Nephron (organoid): ENCODE results near the gene FGD2.

Source experiments
- H3K27ac Mint-ChIP-seq, 3 experiments: 2 replicates each; pipeline ENCODE4 v1.8.0; 2020; ENCODE audit warnings: mixed read lengths in 3 of 3, mild to moderate bottlenecking in 2 of 3, moderate library complexity in 1 of 3
- H3K27me3 Mint-ChIP-seq: 2 replicates; pipeline ENCODE4 v1.8.0; 2021; ENCODE audit warnings: low read depth, mild to moderate bottlenecking, moderate library complexity, mixed read lengths
- H3K36me3 Mint-ChIP-seq: 2 replicates; pipeline ENCODE4 v1.8.0; 2020; ENCODE audit warnings: low read depth, mixed read lengths
- H3K4me1 Mint-ChIP-seq: 2 replicates; pipeline ENCODE4 v1.8.0; 2020; ENCODE audit warnings: mixed read lengths
- H3K4me3 Mint-ChIP-seq, 3 experiments: 2 replicates each; pipeline ENCODE4 v1.8.0; 2020; ENCODE audit warnings: mild to moderate bottlenecking in 3 of 3, mixed read lengths in 3 of 3, moderate library complexity in 2 of 3
- H3K9me3 Mint-ChIP-seq: 2 replicates; pipeline ENCODE4 v1.8.0; 2020; ENCODE audit warnings: mixed read lengths
- TF ChIP-seq, protein P1 (sequence below), 3 experiments: fragments of 200-600 bp; sonication (generic); IDR thresholded peaks; one replicate each; pipeline ENCODE4 v1.5.0; 2021; ENCODE audit warnings: antibody characterized with exemption in 3 of 3; ENCODE audit not compliant: unreplicated experiment in 3 of 3

The FGD2 gene

DNA sequence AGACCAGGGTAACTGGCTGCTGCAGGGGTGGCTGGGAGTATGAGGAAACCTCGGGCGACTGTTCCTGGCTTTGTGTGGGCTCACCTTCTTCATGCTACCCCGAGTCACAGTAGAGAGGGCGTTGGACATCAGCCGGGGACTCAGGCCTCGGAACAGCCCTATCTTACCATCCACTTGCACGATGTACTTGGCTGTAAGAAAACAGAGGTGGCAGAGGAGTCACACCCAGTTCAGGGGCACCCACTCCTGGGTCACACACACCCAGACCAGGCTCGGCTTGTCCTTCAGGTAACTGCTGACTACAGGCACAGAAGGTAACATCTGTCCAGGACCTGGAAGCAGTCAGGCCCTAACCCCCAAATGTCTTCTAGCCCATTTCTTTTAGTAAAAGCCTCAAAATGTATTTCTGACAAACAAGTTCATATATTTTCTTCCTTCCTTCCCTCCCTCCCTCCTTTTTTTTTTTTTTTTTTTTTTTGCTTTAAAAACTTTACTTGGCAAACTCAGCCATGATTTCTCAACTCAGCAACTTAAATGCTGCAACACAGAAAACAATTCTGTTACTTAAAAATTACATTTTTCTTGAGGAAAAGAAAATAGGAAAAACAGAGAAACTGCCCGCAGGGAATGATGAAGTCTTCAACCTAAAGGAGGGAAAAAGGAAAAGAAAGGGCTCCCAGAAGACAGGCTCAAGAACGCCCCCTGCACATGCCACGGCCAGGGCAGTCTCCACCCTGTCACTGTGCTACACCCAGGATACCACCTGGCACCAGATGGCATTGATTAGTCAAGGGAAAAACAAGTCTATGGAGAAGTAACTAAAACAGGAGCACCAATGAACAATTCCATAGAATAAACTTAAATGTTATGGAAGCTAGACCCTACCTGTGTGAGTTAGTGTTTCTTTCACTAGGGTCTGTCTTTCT lies 26.8 kb upstream of the FGD2 start:
- H3K27ac Mint-ChIP-seq, result peak overlapping the region; percentile 59 to 86 (median 73)
- H3K27me3 Mint-ChIP-seq, result no peaks in the 10 kb centered on the region
- H3K36me3 Mint-ChIP-seq, result peaks cover 52% of the 10 kb centered on the region
- peaks cover 31% of the 10 kb centered on the region for H3K4me1 Mint-ChIP-seq
- TF ChIP-seq, protein P1, sequence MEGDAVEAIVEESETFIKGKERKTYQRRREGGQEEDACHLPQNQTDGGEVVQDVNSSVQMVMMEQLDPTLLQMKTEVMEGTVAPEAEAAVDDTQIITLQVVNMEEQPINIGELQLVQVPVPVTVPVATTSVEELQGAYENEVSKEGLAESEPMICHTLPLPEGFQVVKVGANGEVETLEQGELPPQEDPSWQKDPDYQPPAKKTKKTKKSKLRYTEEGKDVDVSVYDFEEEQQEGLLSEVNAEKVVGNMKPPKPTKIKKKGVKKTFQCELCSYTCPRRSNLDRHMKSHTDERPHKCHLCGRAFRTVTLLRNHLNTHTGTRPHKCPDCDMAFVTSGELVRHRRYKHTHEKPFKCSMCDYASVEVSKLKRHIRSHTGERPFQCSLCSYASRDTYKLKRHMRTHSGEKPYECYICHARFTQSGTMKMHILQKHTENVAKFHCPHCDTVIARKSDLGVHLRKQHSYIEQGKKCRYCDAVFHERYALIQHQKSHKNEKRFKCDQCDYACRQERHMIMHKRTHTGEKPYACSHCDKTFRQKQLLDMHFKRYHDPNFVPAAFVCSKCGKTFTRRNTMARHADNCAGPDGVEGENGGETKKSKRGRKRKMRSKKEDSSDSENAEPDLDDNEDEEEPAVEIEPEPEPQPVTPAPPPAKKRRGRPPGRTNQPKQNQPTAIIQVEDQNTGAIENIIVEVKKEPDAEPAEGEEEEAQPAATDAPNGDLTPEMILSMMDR (IDR thresholded peaks at IDR 0.05; ENCODE audit: unreplicated experiment in 3 of 3), result no peak
- H3K4me3 Mint-ChIP-seq, result peak overlapping the region in 1 of 3 experiments; percentile 44
- H3K9me3 Mint-ChIP-seq, result no peaks in the 10 kb centered on the region

DNA sequence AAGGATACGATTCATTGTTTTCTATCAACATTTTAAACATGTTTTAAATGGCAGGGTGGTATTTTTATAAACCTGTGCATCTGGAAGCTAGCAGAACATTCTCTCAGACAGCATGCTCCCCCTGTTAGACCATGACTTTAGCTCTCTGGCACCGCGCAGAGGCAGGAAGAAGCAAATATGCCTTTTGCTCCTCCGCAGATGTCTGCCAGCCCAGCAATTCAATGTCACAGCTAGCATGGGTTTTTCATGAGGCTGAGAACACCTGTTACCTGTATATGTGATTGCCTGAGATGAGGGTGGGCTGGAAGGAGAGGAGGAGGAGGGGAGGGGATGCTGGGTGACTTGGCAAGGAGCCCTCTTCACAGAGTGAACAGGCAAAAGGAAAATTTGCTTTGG lies 26.1 kb upstream of the FGD2 start:
- H3K4me1 Mint-ChIP-seq, result peaks cover 31% of the 10 kb centered on the region
- no peaks in the 10 kb centered on the region for H3K9me3 Mint-ChIP-seq
- H3K4me3 Mint-ChIP-seq, result peak overlapping the region in 1 of 3 experiments; percentile 44
- peak overlapping the region; percentile 59 to 86 (median 73) for H3K27ac Mint-ChIP-seq
- H3K27me3 Mint-ChIP-seq, result no peaks in the 10 kb centered on the region
- peaks cover 46% of the 10 kb centered on the region for H3K36me3 Mint-ChIP-seq
- TF ChIP-seq, protein P1 (IDR thresholded peaks at IDR 0.05; ENCODE audit: unreplicated experiment in 3 of 3), result peak; percentile 40 to 63 (median 54)

DNA sequence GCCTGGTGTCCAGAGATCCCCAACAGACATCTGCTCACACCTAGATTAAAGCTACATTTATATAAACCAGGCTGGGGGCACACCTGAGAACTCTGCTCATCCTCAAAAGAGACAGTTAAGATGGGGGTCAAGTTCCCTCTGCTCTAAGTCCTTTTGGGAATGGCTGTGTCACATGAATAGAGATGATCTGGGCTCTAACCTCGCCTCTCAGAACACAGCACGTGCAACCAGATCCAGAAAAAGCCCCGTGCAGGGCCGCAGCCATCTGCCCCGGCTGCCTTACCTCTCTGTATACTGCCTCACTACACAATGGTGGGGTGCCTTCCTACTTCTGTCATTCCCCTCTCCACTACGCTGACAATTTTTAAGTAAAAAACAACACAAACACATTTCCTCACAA lies 25.3 kb upstream of the FGD2 start:
- TF ChIP-seq, protein P1 (IDR thresholded peaks at IDR 0.05; ENCODE audit: unreplicated experiment in 3 of 3), result no peak
- Mint-ChIP-seq H3K27ac (peak overlapping the region; percentile 36 to 43 (median 37)), H3K4me1 (peaks cover 31% of the 10 kb centered on the region), H3K9me3 (no peaks in the 10 kb centered on the region), H3K4me3 (peak overlapping the region in 1 of 3 experiments; percentile 22), H3K27me3 (no peaks in the 10 kb centered on the region), H3K36me3 (peaks cover 38% of the 10 kb centered on the region)

- Mint-ChIP-seq H3K4me3 (peak overlapping the region in 1 of 3 experiments; percentile 22), H3K27ac (peak overlapping the region in 1 of 3 experiments; percentile 36), H3K36me3 (peaks cover 29% of the 10 kb centered on the region), H3K4me1 (peaks cover 31% of the 10 kb centered on the region), H3K9me3 (no peaks in the 10 kb centered on the region), H3K27me3 (no peaks in the 10 kb centered on the region)
- TF ChIP-seq, protein P1 (IDR thresholded peaks at IDR 0.05; ENCODE audit: unreplicated experiment in 3 of 3), result no peak
Observed at GRCh38 chr6:36980876-36981619, 24.4 kb upstream of the FGD2 start.

DNA sequence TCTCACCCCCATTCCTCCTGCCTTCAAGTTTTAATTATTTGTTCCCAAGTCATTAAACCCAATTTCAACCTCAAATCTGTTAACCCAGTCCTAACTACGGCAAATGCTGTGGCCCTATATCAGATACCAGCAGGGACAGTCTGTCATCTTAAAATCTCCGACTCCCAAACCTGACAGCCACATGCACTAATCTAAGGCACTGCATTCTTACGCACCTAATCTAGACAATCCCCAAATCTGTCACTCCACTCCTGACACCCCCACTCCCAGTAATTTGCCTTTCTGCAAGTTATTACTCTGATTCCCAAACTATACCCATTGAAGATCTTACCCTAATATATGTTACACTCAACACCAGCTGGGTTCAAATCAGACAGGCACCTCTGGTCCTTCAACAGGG lies 21.9 kb upstream of the FGD2 start:
- Mint-ChIP-seq H3K27me3 (no peaks in the 10 kb centered on the region), H3K4me3 (no peak overlapping the region)
- TF ChIP-seq, protein P1 (IDR thresholded peaks at IDR 0.05; ENCODE audit: unreplicated experiment in 3 of 3), result no peak

More for the DNA sequence above, 21.9 kb upstream of the FGD2 start:
- Mint-ChIP-seq H3K9me3 (no peaks in the 10 kb centered on the region), H3K4me1 (peaks cover 46% of the 10 kb centered on the region), H3K36me3 (peaks cover 15% of the 10 kb centered on the region), H3K27ac (no peak overlapping the region)
